ENCODE measurements around the gene MCC.

DNA sequence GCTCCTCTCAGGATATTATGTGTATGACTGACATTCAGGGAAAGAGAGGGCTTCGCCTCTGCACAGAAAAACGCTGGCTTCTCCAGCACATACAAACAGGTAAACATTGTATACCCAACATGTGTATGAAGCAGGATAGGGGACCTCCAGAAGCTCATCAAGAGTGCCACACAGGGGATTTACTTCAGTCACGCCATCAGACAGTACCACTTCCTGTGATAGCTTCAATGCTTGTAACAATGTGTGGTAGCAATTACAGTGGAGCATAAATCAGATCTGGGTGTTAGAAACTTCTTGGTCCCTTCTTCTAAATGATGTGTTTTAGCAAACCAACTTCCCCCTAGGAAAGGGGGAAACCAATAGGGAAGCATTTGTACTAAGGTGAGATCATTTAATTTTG, 214.3 kb downstream of the MCC start:
- TF ChIP-seq POLR2AphosphoS5 (IDR thresholded peaks at IDR 0.05; ENCODE audit: low read depth) = no peak
- TF ChIP-seq, protein P1, sequence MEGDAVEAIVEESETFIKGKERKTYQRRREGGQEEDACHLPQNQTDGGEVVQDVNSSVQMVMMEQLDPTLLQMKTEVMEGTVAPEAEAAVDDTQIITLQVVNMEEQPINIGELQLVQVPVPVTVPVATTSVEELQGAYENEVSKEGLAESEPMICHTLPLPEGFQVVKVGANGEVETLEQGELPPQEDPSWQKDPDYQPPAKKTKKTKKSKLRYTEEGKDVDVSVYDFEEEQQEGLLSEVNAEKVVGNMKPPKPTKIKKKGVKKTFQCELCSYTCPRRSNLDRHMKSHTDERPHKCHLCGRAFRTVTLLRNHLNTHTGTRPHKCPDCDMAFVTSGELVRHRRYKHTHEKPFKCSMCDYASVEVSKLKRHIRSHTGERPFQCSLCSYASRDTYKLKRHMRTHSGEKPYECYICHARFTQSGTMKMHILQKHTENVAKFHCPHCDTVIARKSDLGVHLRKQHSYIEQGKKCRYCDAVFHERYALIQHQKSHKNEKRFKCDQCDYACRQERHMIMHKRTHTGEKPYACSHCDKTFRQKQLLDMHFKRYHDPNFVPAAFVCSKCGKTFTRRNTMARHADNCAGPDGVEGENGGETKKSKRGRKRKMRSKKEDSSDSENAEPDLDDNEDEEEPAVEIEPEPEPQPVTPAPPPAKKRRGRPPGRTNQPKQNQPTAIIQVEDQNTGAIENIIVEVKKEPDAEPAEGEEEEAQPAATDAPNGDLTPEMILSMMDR (IDR thresholded peaks at IDR 0.05; ENCODE audit: insufficient read depth, low read length) = no peak
- TF ChIP-seq GABPA (IDR thresholded peaks at IDR 0.05; ENCODE audit: low read depth) = no peak
- TF ChIP-seq, protein P2, sequence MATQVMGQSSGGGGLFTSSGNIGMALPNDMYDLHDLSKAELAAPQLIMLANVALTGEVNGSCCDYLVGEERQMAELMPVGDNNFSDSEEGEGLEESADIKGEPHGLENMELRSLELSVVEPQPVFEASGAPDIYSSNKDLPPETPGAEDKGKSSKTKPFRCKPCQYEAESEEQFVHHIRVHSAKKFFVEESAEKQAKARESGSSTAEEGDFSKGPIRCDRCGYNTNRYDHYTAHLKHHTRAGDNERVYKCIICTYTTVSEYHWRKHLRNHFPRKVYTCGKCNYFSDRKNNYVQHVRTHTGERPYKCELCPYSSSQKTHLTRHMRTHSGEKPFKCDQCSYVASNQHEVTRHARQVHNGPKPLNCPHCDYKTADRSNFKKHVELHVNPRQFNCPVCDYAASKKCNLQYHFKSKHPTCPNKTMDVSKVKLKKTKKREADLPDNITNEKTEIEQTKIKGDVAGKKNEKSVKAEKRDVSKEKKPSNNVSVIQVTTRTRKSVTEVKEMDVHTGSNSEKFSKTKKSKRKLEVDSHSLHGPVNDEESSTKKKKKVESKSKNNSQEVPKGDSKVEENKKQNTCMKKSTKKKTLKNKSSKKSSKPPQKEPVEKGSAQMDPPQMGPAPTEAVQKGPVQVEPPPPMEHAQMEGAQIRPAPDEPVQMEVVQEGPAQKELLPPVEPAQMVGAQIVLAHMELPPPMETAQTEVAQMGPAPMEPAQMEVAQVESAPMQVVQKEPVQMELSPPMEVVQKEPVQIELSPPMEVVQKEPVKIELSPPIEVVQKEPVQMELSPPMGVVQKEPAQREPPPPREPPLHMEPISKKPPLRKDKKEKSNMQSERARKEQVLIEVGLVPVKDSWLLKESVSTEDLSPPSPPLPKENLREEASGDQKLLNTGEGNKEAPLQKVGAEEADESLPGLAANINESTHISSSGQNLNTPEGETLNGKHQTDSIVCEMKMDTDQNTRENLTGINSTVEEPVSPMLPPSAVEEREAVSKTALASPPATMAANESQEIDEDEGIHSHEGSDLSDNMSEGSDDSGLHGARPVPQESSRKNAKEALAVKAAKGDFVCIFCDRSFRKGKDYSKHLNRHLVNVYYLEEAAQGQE (IDR thresholded peaks at IDR 0.05; ENCODE audit: insufficient replicate concordance, low read depth) = no peak
- no peak for TF ChIP-seq SPI1 (IDR thresholded peaks at IDR 0.05; ENCODE audit: borderline replicate concordance, low read depth)
